Measurements from ENCODE around the gene NTM.

NTM gene

DNA sequence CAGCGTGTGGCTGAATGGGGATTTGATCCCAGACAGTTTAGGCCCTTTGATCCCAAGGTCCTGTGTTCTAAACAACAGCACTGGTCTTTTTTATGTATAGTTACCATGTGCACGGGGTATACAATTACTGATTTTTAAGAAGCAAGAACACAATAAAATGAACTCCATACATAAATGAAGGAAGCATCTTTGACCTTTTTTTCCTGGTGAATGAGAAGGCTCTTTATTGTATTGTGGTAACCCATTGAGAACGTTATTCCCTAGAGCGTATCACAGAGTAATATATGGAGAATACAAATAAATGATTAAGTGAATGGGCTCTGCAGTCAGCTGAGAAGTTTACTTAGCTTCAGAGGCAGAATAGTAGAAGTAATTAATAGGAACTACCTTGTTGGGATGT is 563.6 kb downstream of the NTM start:
- no peaks in the 10 kb centered on the region for H3K27me3 Mint-ChIP-seq
- ATAC-seq (no peak), DNase-seq (no peak)
- H3K4me3 Mint-ChIP-seq, result no peak overlapping the region
- H3K4me1 Mint-ChIP-seq, result no peaks in the 10 kb centered on the region
- H3K9me3 Mint-ChIP-seq, result no peaks in the 10 kb centered on the region
- H3K36me3 Mint-ChIP-seq (ENCODE audit: low read depth), result no peaks in the 10 kb centered on the region
- no peak overlapping the region for H3K27ac Mint-ChIP-seq

DNA sequence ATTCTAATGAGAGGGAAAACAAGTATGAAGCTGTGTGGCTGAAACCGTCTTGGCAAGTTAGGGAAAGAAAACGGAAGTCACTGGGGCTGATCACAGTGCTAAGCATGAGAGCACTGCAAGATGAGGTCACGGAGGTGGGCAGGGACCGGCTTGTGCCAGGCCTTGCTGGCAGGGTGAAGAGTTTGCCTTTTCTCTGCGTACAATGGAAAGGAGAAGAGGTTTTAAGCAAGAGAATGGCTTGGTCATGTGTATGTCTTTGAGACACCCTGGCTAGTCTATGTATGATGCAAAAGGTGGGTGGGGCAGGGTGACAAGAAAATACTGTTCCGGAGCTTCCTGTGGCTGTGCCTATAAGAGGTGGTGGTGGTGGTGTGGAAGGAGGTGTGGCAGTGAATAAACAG is 567.9 kb downstream of the NTM start:
- H3K36me3 Mint-ChIP-seq (ENCODE audit: low read depth), result no peaks in the 10 kb centered on the region
- ATAC-seq (no peak), DNase-seq (no peak)
- no peak overlapping the region for H3K4me3 Mint-ChIP-seq
- no peak overlapping the region for H3K27ac Mint-ChIP-seq
- H3K27me3 Mint-ChIP-seq, result no peaks in the 10 kb centered on the region
- H3K9me3 Mint-ChIP-seq, result no peaks in the 10 kb centered on the region
- no peaks in the 10 kb centered on the region for H3K4me1 Mint-ChIP-seq

DNA sequence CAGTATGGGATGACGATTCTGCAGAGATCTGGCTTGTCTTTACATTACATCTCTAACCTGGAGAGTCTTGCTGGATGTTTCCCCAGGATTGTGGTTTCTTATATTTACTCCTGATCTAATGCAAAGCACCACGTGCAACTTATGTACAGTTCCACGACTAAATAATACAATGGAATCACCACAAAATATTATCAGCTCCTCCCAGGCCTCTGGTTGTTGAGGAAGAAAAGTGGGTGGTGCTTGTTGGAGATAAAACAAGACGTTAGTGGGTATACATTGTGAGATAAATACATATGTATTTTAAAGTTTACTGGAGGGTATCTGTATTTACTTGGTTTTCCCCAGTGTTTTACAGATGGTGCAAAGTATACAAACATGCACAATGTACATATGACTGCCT is 569.7 kb downstream of the NTM start:
- no peaks in the 10 kb centered on the region for H3K4me1 Mint-ChIP-seq
- no peak for DNase-seq
- ATAC-seq, result no peak
- no peaks in the 10 kb centered on the region for H3K9me3 Mint-ChIP-seq
- no peak overlapping the region for H3K4me3 Mint-ChIP-seq
- no peaks in the 10 kb centered on the region for H3K27me3 Mint-ChIP-seq
- no peaks in the 10 kb centered on the region for H3K36me3 Mint-ChIP-seq (ENCODE audit: low read depth)
- H3K27ac Mint-ChIP-seq, result no peak overlapping the region

DNA sequence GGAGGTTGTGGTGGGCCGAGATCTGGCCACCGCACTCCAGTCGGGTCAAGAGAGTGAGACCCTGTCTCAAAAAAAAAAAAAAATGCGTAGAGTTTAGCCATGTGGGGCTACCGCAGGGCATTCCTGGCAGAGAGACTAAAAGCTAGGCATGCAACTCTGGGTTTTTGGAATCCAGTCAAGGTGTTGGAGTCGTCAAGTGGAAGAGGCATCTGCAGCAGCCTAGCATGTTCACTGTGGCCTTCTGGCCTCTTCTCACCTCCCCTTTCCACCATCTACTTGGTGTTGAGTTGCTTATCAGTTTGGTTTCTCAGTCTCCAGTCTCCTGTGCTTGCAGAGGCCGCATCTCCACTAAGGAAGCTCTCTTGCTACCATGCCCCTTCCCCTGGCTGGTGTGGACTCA is 572.5 kb downstream of the NTM start:
- DNase-seq (no peak), ATAC-seq (no peak)
- H3K4me3 Mint-ChIP-seq, result no peak overlapping the region
- H3K4me1 Mint-ChIP-seq, result no peaks in the 10 kb centered on the region
- no peaks in the 10 kb centered on the region for H3K27me3 Mint-ChIP-seq
- H3K9me3 Mint-ChIP-seq, result no peaks in the 10 kb centered on the region
- no peak overlapping the region for H3K27ac Mint-ChIP-seq
- H3K36me3 Mint-ChIP-seq (ENCODE audit: low read depth), result no peaks in the 10 kb centered on the region

DNA sequence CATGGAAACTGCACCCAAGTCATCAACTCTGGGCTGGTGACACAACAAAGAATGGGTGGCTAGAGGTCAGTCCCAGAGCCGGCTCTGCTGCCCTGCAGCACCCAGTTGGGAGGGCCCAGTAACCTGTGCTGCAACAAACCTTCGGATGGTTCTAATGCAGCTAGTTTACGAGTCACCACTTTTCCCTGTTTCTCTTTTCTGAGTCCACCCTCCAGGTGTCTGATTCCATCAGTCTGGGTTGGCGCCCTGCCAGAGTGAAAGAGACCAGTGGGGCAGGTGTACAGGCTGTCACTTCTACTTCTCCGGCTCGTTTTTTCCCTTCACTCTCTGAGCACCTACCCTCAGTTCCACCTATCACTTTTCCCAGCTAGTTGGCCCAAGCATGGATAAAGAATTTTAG is 572.9 kb downstream of the NTM start:
- H3K36me3 Mint-ChIP-seq (ENCODE audit: low read depth), result no peaks in the 10 kb centered on the region
- no peaks in the 10 kb centered on the region for H3K4me1 Mint-ChIP-seq
- H3K9me3 Mint-ChIP-seq, result no peaks in the 10 kb centered on the region
- H3K27ac Mint-ChIP-seq, result no peak overlapping the region
- no peaks in the 10 kb centered on the region for H3K27me3 Mint-ChIP-seq
- no peak for DNase-seq
- H3K4me3 Mint-ChIP-seq, result no peak overlapping the region
- no peak for ATAC-seq

DNA sequence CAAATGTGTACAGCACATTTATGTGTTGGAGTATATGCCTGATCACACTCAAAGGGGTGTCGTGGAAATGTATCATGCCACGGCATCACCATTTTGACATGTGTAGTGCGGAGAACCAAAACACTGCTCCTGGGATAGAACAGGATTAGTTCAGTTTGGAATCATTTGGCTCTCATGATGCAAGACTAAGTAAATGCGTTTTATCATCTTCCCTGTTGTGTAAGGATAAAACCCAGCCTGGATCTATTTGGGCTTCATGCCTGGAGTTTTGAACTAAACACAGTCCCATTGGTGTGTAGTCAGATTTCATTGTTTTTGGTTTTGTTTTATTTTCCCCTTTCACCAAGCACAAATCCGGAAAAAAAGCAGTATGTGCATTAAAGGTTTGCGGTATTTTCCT is 574.3 kb downstream of the NTM start:
- Mint-ChIP-seq H3K36me3 (ENCODE audit: low read depth) (no peaks in the 10 kb centered on the region), H3K27ac (no peak overlapping the region), H3K27me3 (no peaks in the 10 kb centered on the region), H3K4me1 (no peaks in the 10 kb centered on the region), H3K4me3 (no peak overlapping the region), H3K9me3 (no peaks in the 10 kb centered on the region)
- ATAC-seq, result no peak
- no peak for DNase-seq

DNA sequence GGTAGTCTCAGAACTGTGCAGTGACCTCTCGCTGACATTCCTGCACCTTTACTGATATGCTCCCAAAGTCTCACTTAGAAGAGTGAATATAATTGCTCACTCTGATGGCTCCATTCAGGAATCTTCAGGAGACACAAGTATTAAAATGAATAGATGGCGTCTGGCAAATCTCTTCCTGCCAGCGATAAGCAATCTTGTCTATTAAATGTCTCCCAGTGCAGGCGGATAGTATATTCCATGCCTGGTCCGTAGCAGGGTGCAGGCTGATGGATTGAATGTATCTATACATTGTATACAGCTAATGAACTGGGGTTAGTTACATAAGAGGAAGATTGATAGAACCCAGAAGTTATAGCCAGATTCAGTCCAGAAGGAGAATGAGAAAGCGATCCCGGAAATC is 575.3 kb downstream of the NTM start:
- Mint-ChIP-seq H3K27ac (no peak overlapping the region), H3K9me3 (no peaks in the 10 kb centered on the region), H3K4me1 (no peaks in the 10 kb centered on the region), H3K4me3 (no peak overlapping the region), H3K27me3 (no peaks in the 10 kb centered on the region), H3K36me3 (ENCODE audit: low read depth) (no peaks in the 10 kb centered on the region)
- ATAC-seq, result no peak
- DNase-seq, result no peak

DNA sequence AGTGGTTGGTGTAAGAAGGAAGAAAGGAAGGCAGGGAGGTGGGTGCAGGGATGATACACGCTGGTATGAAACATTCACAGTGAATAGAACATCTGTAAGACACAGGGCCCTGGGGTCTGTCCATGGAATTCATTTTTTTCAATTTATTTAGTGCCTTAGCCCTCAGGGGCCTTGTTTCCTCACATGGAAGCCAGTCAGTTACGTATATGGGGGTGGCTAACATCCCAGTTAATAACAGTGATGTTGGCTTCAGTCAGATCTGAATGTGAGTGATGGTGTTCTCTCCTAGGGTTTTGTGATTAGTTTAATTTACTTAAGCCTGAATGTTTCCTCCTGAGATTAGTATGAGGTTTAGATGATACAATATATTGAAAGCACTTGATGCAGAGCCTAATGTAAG is 577.1 kb downstream of the NTM start:
- Mint-ChIP-seq H3K27me3 (no peaks in the 10 kb centered on the region), H3K4me3 (no peak overlapping the region), H3K4me1 (no peaks in the 10 kb centered on the region), H3K9me3 (no peaks in the 10 kb centered on the region), H3K27ac (no peak overlapping the region), H3K36me3 (ENCODE audit: low read depth) (no peaks in the 10 kb centered on the region)
- ATAC-seq, result no peak
- DNase-seq, result no peak

DNA sequence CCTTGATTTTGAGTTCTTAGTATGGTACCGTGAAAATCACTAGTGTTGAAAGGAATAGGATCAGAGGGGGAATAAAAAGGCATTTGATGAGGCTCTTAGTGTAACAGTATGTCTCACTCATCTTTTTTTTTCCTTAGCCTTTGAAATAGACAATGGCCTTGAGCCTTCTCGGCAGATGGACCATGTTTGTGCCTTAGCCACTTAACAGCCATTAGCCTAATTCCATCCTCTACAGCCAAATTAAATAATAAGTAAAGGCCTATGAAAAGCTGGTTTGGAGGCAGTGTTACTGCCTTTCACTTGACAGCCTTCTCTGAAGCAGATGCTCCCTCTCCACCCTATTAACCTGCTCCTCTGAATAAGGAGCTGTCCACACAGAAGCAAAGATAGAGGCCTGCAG is 580.7 kb downstream of the NTM start:
- no peak for DNase-seq
- H3K27me3 Mint-ChIP-seq, result no peaks in the 10 kb centered on the region
- H3K4me1 Mint-ChIP-seq, result no peaks in the 10 kb centered on the region
- no peaks in the 10 kb centered on the region for H3K36me3 Mint-ChIP-seq (ENCODE audit: low read depth)
- no peak for ATAC-seq
- H3K27ac Mint-ChIP-seq, result no peak overlapping the region
- H3K9me3 Mint-ChIP-seq, result no peaks in the 10 kb centered on the region
- H3K4me3 Mint-ChIP-seq, result no peak overlapping the region

DNA sequence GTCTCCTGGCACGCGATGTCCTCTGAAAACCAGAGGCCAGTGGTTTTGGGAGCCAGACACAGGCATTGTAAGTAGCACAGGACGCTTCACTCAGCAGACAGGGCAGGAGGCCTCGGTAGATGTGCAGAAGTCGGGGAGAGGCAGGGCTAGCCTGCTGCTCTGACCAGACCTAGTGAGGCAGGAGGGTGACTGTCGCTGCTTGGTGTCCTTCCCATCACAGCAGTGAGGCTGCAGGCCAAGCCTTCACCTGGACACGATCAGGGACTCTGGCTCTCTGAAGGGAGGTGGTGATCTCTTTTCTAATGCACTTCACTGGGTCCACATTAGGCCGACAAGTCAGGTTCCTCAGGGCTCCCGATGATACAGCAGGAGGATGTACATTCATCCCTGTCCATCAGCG is 583.7 kb downstream of the NTM start:
- no peaks in the 10 kb centered on the region for H3K27me3 Mint-ChIP-seq
- no peak overlapping the region for H3K4me3 Mint-ChIP-seq
- no peak overlapping the region for H3K27ac Mint-ChIP-seq
- H3K9me3 Mint-ChIP-seq, result peaks cover 4% of the 10 kb centered on the region
- ATAC-seq (no peak), DNase-seq (no peak)
- H3K4me1 Mint-ChIP-seq, result no peaks in the 10 kb centered on the region
- no peaks in the 10 kb centered on the region for H3K36me3 Mint-ChIP-seq (ENCODE audit: low read depth)

DNA sequence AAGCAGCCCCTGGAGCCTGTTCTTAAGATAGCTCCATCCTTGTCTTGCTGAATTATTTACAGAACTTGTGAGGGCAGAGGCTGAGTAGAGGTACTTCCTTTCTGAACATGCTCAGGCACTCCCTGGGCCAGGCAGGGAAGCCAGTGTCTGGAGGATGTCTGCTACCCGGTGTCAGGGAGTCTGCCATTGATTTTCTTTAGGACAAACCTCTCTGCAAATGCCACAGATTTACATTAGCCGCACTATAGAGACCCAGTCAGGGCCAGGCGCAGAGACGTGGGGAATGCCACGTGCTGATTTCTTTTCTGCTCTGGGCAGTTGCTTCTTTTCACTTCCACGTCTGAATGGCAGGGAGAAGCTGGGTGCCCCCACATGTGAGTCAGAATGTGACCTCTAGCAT is 585.5 kb downstream of the NTM start:
- H3K4me3 Mint-ChIP-seq, result no peak overlapping the region
- peaks cover 4% of the 10 kb centered on the region for H3K9me3 Mint-ChIP-seq
- ATAC-seq (no peak), DNase-seq (no peak)
- no peak overlapping the region for H3K27ac Mint-ChIP-seq
- H3K27me3 Mint-ChIP-seq, result no peaks in the 10 kb centered on the region
- H3K4me1 Mint-ChIP-seq, result no peaks in the 10 kb centered on the region
- no peaks in the 10 kb centered on the region for H3K36me3 Mint-ChIP-seq (ENCODE audit: low read depth)

DNA sequence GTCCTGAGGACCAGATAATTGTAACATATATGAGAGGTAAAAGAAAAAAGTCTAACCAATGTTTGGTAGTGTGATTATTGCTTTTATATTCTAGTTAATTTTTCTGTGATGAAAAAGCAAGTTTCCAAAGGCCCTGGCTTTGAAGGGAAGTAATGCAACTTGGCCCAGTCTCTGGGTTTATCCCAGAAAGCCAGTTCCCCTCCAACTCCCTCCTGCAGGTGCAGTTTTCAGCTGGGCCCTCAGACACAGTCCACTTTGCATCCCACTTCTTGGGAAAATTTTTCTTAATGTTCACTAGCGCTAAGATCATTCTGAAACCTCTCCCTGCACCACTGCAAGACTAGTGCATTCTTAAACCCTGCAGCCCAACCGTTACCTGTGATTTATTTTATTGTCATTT is 586.8 kb downstream of the NTM start:
- ATAC-seq (no peak), DNase-seq (no peak)
- H3K4me1 Mint-ChIP-seq, result no peaks in the 10 kb centered on the region
- H3K27ac Mint-ChIP-seq, result no peak overlapping the region
- H3K36me3 Mint-ChIP-seq (ENCODE audit: low read depth), result no peaks in the 10 kb centered on the region
- H3K9me3 Mint-ChIP-seq, result peaks cover 4% of the 10 kb centered on the region
- H3K27me3 Mint-ChIP-seq, result no peaks in the 10 kb centered on the region
- no peak overlapping the region for H3K4me3 Mint-ChIP-seq

DNA sequence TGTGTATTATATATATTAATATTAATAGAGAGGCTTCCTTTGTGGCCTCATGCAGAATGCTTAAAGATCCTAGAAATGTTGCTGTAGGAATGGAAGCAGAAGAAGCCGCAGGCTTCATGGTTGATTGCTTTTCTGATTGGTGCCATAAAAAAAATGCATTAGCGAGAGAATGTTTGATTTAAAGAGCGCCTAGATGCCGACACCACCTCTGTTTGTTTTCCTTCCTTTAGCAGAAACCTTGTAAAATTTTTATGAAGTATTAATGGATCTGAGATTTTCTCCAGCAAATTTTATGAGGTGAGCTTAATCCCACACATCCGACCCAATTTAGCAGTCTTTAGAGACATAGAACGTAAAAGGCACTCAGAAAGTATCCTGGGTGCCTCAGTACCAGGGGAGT is 587.5 kb downstream of the NTM start:
- no peaks in the 10 kb centered on the region for H3K36me3 Mint-ChIP-seq (ENCODE audit: low read depth)
- no peak for DNase-seq
- no peaks in the 10 kb centered on the region for H3K4me1 Mint-ChIP-seq
- no peak overlapping the region for H3K27ac Mint-ChIP-seq
- H3K9me3 Mint-ChIP-seq, result peaks cover 4% of the 10 kb centered on the region
- no peak overlapping the region for H3K4me3 Mint-ChIP-seq
- no peaks in the 10 kb centered on the region for H3K27me3 Mint-ChIP-seq
- no peak for ATAC-seq

DNA sequence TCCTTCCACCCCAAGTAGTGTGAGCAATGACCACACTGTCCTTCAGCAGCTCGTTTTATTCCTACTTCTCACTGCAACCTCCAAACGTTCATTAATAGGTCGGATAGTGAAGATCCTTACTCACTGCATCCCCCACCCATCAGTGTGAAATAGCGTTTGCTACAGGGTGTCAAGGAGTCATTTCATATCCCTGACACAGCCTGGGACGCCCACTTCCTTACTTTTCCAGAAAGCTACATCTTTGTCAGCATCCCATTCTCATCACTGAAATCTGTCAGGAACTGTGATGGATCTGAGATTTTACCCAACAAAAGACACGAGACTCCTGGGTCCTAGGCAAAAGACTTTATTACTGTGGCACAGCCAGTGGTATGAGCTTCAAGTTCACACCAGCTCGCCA is 592.4 kb downstream of the NTM start:
- H3K4me1 Mint-ChIP-seq, result no peaks in the 10 kb centered on the region

DNA sequence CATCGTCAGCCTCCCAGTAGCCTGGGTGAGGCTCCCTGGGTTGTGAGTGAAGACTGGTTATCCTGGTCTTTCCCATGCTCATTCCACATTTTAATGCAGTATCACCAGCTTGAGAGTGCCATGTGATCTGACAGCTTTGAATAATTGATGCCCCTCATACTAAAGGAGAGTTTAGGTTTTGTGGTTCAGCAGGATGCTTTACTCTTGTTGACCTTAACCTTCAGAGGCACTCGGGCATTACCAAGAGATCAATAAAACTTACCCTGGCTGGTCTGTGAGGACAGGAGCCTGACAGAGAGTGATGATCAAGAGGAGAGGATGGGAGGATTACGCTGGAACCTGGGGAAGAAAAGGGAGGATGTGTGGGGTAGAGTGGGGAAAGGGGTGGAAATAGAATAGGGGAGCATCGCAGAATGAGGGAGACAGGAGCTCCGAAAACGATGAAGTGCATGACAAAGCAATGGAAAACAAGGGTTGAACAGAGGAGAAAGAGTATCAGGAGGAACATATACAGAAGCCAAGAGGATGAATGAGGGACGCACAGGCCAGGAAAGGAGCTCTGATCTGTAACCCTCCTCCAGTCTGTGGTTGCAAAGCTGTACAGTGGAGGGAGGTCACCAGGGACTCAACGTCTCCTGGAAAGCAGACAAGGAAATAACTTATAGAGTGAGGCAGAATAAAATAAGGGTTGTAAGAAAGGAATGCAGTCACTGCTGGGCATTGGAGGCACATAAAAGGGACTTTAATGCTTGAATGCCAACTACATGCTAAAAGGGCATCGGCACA is 594.5 kb downstream of the NTM start:
- H3K27ac Mint-ChIP-seq, result no peak overlapping the region

More for the DNA sequence above, 592.4 kb downstream of the NTM start:
- no peaks in the 10 kb centered on the region for H3K36me3 Mint-ChIP-seq (ENCODE audit: low read depth)
- DNase-seq (no peak), ATAC-seq (no peak)
- no peak overlapping the region for H3K4me3 Mint-ChIP-seq
- no peaks in the 10 kb centered on the region for H3K27me3 Mint-ChIP-seq
- peaks cover 6% of the 10 kb centered on the region for H3K9me3 Mint-ChIP-seq
- no peak overlapping the region for H3K27ac Mint-ChIP-seq

DNA sequence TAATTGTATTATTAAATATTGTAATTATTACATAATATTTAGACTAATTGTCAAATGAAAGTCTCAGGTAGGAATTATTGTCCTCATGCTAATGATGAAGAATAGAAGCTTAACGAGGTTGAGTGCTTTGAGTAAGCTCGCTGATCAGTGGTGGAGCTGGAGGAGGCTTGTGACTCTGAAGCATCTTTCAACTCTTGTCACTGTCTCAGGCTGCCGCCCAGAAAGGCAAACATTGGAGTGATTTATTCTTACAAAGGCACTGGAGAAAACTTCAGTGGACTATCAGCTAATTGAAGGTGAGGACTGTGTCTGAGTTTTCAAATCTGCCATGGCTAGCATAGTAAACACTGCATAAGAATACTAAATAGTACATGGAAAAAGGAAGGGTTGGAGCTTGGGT is 595.1 kb downstream of the NTM start:
- Mint-ChIP-seq H3K4me3 (no peak overlapping the region), H3K27ac (no peak overlapping the region), H3K36me3 (ENCODE audit: low read depth) (no peaks in the 10 kb centered on the region), H3K9me3 (peaks cover 9% of the 10 kb centered on the region), H3K27me3 (no peaks in the 10 kb centered on the region), H3K4me1 (no peaks in the 10 kb centered on the region)
- ATAC-seq (no peak), DNase-seq (no peak)

More for the DNA sequence above, 594.5 kb downstream of the NTM start:
- ATAC-seq, result no peak
- no peak for DNase-seq
- H3K36me3 Mint-ChIP-seq (ENCODE audit: low read depth), result no peaks in the 10 kb centered on the region
- H3K4me3 Mint-ChIP-seq, result no peak overlapping the region
- no peaks in the 10 kb centered on the region for H3K4me1 Mint-ChIP-seq
- H3K9me3 Mint-ChIP-seq, result peaks cover 6% of the 10 kb centered on the region
- no peaks in the 10 kb centered on the region for H3K27me3 Mint-ChIP-seq

Data from activated naive CD8-positive, alpha-beta T cell treated with anti-CD3 and anti-CD28 coated beads, Interleukin-2, amount 50 U/mL, for 24 hours (primary cell).